C4-2B (cell line): Measurements from ENCODE around the gene S1PR2.

ENCODE experiments used
- H3K27ac ChIP-seq: fragments of 450-650 bp; 2 replicates; pipeline ENCODE4 v1.5.1; 2017
- ZFX ChIP-seq: fragments of 450-650 bp; IDR thresholded peaks from 2 replicates; pipeline ENCODE4 v1.6.1; 2017
- TF ChIP-seq, protein P1 (sequence below): fragments of 450-650 bp; conservative IDR thresholded peaks from 2 replicates; pipeline ENCODE4 v1.5.1; 2017; ENCODE audit warnings: mild to moderate bottlenecking

Gene S1PR2

DNA sequence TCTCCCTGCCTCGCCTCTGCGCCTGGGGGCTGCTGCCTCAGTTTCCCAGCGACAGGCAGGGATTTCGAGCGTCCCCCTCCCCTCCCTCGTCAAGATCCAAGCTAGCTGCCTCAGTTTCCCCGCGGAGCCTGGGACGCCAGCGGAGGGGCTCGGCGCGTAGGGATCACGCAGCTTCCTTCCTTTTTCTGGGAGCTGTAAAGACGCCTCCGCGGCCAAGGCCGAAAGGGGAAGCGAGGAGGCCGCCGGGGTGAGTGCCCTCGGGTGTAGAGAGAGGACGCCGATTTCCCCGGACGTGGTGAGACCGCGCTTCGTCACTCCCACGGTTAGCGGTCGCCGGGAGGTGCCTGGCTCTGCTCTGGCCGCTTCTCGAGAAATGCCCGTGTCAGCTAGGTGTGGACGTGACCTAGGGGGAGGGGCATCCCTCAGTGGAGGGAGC is 39.1 kb upstream of the S1PR2 start:
- TF ChIP-seq, protein P1, sequence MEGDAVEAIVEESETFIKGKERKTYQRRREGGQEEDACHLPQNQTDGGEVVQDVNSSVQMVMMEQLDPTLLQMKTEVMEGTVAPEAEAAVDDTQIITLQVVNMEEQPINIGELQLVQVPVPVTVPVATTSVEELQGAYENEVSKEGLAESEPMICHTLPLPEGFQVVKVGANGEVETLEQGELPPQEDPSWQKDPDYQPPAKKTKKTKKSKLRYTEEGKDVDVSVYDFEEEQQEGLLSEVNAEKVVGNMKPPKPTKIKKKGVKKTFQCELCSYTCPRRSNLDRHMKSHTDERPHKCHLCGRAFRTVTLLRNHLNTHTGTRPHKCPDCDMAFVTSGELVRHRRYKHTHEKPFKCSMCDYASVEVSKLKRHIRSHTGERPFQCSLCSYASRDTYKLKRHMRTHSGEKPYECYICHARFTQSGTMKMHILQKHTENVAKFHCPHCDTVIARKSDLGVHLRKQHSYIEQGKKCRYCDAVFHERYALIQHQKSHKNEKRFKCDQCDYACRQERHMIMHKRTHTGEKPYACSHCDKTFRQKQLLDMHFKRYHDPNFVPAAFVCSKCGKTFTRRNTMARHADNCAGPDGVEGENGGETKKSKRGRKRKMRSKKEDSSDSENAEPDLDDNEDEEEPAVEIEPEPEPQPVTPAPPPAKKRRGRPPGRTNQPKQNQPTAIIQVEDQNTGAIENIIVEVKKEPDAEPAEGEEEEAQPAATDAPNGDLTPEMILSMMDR, result no peak
- peak overlapping the region; percentile 73 for H3K27ac ChIP-seq

DNA sequence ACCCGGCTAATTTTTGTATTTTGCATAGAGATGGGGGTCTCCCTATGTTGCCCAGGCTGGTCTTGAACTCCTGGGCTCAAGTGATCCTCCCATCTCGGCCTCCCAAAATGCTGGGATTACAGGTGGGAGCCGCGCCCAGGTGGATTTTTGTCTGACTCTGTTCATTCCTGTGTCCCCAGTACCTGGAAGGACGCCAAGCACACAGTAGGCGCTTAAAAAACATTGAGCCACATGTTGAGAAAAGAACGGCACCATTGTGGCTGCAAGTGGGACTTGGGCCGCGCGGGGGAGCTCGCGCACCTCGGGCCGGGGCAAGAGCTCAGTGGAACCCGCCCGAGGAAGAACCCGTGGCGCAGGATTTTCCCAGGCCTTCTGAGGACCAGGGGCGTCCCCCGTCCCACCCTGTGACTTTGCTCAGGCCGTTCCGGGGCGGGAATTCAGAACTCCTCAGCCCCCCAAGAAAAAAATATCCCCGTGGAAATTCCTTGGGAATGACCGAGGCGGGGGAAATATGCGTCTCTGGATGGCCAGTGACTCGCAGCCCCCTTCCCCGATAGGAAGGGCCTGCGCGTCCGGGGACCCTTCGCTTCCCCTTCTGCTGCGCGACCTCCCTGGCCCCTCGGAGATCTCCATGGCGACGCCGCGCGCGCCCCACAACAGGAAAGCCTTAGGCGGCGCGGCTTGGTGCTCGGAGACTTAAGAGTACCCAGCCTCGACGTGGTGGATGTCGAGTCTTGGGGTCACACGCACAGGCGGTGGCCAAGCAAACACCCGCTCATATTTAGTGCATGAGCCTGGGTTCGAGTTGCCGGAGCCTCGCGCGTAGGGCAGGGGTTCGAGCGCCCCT is 38.4 kb upstream of the S1PR2 start:
- peak overlapping the region; percentile 73; the same call in 1 of the 2 replicates for H3K27ac ChIP-seq

DNA sequence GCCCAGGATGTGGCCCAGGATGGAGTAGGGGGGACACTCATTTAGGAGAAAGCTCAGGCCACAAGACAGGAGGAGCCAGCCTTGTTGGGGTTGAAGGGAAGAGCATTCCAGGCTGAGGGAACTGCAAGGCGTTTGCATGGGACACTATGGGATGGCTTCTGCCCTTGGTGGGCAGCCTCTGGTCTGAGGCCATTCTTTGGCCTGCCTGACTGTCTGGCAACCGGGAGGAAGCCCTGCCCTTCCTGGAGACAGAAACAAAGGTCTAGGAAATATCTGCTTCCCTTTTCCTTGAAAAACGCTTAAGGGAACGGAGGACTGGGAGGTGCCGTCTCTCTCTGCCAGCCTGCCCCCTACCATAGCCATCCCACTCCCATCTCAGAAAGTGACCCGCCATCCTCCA is 36.9 kb upstream of the S1PR2 start:
- no peak for TF ChIP-seq ZFX
- TF ChIP-seq, protein P1, result no peak
- H3K27ac ChIP-seq, result no peak overlapping the region

More for the DNA sequence above, 38.4 kb upstream of the S1PR2 start:
- TF ChIP-seq, protein P1, result peak; percentile 98
- no peak for TF ChIP-seq ZFX

DNA sequence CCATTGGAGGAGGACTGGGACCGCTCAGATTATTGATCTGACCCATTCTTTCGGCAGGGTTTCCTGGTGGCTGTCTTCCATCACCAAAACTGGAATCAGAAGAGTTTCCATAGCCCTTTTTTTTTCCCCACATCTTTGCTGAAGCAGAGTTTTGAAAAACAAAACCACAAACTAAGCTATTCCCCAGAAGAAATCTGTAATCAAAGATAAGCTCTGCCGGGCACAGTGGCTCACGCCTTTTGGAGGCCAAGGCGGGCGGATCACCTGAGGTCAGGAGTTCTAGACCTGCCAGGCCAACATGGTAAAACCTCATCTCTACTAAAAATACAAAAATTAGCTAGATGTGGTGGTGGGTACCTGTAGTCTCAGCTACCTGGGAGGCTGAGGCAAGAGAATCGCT is 35.6 kb upstream of the S1PR2 start:
- no peak for TF ChIP-seq ZFX
- TF ChIP-seq, protein P1, result no peak
- H3K27ac ChIP-seq, result no peak overlapping the region

DNA sequence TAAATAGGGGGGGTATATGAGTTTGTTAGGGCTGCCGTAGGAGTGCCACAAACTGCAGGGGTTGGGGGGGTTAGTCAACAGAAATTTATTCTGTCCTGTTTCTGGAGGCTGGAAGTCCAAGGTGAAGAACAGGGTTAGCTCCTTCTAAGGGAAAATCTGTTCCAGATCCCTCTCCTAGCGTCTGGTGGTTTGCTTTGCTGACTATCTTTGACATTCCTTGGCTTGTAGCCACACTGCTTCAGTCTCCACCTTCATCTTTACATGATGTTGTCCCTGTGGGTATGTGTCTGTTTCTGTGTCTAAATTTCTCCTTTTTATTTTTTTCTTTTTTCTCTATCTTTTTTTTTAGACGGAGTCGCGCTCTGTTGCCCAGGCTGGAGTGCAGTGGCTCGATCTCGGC is 31.6 kb upstream of the S1PR2 start:
- TF ChIP-seq ZFX, result no peak
- H3K27ac ChIP-seq, result no peak overlapping the region

DNA sequence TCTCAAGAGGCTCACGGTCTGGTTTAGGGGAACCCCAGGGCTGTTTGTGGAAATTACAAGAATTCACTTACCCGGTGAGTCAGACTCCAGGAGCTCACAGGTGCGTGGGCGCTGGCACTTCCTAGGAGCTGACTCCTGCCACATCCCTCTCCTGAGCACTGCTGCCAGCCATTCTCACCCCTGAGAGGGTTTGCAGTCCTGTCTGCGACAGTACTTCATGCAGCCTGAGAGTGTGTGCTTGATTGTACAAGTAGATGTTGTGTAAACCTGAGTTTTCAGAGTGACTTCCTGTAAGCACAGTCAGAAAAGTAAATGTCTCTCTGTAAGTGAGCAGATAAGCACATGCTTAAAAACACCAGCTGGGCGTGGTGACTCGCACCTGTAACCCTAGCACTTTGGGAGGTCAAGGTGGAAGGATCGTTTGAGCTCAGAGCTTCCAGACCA is 29.0 kb upstream of the S1PR2 start:
- no peak overlapping the region for H3K27ac ChIP-seq

DNA sequence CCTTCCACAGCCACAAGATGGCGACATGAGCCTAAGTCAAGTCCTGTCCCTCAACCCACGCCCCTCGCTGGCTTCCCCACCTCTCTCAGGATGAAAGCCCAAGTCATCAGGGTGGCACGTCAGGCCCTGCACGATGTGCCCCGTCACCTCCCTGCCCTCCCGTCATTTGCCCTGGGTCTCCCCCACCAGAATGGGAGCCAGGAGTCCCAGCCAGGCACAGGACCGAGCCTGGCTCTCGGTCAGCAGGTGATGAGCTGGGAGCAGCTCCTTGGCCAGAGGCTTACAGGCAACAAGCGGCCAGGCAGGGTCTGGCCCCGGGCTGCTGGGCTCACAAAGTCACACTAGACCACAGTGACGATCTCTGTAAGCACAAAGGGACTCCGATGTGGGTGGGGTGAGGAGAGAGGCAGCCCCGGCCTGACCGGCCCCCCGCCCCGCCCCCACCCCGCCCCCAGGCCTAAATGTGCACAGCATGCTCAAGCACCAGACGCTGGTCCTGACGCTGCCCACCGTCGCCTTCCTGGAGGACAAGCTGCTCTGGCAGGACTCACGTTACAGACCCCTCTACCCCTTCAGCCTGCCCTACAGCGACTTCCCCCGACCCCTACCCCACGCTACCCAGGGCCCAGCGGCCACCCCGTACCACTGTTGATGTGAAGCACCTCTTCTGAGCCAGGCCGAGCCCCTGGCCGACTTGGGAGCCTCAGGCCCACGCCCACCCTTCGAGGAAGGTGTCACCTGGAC is 28.2 kb upstream of the S1PR2 start:
- H3K27ac ChIP-seq, result no peak overlapping the region
- TF ChIP-seq ZFX, result no peak
- TF ChIP-seq, protein P1, result peak; percentile 89

More for the DNA sequence above, 29.0 kb upstream of the S1PR2 start:
- TF ChIP-seq, protein P1, result no peak
- no peak for TF ChIP-seq ZFX
